ENCODE data around the gene AASDHPPT. TPM values are rescaled to one million over a fixed set of nuclear protein-coding genes. Genes with fewer than 3 reads are reported as not detected.

AASDHPPT gene
- total RNA-seq, 1 experiment from 2014 or later, result 47.1 TPM

DNA sequence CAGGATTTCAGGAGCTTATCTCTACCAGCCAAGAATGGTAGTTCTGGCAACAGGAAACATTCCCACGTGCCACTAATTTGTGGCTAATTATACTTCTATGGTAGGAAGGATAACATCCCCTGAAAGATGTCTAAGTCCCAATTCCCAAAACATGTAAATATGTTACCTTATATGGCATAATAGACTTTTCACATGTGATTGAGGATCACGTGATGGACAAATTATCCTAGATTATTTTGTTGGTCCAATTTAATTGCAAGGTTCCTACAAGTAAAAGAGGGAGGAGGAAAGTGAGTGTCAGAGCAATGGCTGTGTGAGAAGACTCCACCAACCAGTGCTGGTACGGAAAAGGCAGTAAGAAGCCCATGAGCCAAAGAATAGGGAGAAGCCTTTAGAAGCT is 45.5 kb upstream of the AASDHPPT start:
- Mint-ChIP-seq H3K4me3 (no peak overlapping the region), H3K4me1 (peaks cover 3 to 6% of the 10 kb centered on the region in 2 experiments; a peak in 3 of 4 replicates), H3K27ac (no peak overlapping the region), H3K9me3 (peaks cover 2 to 3% of the 10 kb centered on the region in 2 experiments; a peak in 3 of 5 replicates), H3K36me3 (ENCODE audit: insufficient read depth in 1 of 3, low read depth in 3 of 3) (no peaks in the 10 kb centered on the region; a peak in 1 of 7 replicates), H3K27me3 (ENCODE audit: low read depth) (no peaks in the 10 kb centered on the region)
- H2AFZ ChIP-seq (ENCODE audit: low read length), result no peak overlapping the region
- H3K79me2 ChIP-seq (ENCODE audit: insufficient read depth, low read length), result no peaks in the 10 kb centered on the region
- H3K23me2 ChIP-seq (ENCODE audit: insufficient read length, low read depth, low read length, poor library complexity, severe bottlenecking), result no peaks in the 10 kb centered on the region
- no peak overlapping the region for H3K27ac ChIP-seq (ENCODE audit: insufficient read length, low read depth, low read length)
- H3K27me3 ChIP-seq (ENCODE audit: insufficient read depth, low read length), result no peaks in the 10 kb centered on the region
- no peak overlapping the region for H2BK12ac ChIP-seq (ENCODE audit: insufficient read length, low read depth, low read length)
- H4K5ac ChIP-seq (ENCODE audit: insufficient read length, low read depth, low read length), result no peak overlapping the region
- no peak overlapping the region for H4K8ac ChIP-seq (replicated peaks; ENCODE audit: insufficient read length, low read depth, low read length)
- H2BK15ac ChIP-seq (ENCODE audit: low read depth, low read length), result no peak overlapping the region
- no peaks in the 10 kb centered on the region for H3K79me1 ChIP-seq (ENCODE audit: insufficient read depth, low read depth, low read length, poor library complexity, severe bottlenecking)
- TF ChIP-seq, protein P1, sequence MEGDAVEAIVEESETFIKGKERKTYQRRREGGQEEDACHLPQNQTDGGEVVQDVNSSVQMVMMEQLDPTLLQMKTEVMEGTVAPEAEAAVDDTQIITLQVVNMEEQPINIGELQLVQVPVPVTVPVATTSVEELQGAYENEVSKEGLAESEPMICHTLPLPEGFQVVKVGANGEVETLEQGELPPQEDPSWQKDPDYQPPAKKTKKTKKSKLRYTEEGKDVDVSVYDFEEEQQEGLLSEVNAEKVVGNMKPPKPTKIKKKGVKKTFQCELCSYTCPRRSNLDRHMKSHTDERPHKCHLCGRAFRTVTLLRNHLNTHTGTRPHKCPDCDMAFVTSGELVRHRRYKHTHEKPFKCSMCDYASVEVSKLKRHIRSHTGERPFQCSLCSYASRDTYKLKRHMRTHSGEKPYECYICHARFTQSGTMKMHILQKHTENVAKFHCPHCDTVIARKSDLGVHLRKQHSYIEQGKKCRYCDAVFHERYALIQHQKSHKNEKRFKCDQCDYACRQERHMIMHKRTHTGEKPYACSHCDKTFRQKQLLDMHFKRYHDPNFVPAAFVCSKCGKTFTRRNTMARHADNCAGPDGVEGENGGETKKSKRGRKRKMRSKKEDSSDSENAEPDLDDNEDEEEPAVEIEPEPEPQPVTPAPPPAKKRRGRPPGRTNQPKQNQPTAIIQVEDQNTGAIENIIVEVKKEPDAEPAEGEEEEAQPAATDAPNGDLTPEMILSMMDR (conservative IDR thresholded peaks at IDR 0.05), result no peak
- H2BK5ac ChIP-seq (ENCODE audit: insufficient read length, low read length), result no peak overlapping the region
- no peak overlapping the region for H3K9ac ChIP-seq (ENCODE audit: extremely low read depth, insufficient read length, low read length)
- H3K4ac ChIP-seq (ENCODE audit: low read depth, low read length), result no peak overlapping the region
- H2BK120ac ChIP-seq (ENCODE audit: low read depth, low read length, poor library complexity, severe bottlenecking), result no peak overlapping the region
- H3K23ac ChIP-seq (ENCODE audit: insufficient read length, low read depth, low read length), result no peak overlapping the region
- H3K9me3 ChIP-seq (ENCODE audit: control insufficient read depth, low read depth, low read length), result no peaks in the 10 kb centered on the region
- no peaks in the 10 kb centered on the region for H3K4me1 ChIP-seq (ENCODE audit: insufficient read depth, low read length)
- H4K20me1 ChIP-seq (ENCODE audit: control insufficient read depth, insufficient read depth, insufficient read length), result no peaks in the 10 kb centered on the region
- no peak overlapping the region for H3K18ac ChIP-seq (ENCODE audit: insufficient read length, low read depth, low read length)
- no peak overlapping the region for H4K91ac ChIP-seq (ENCODE audit: insufficient read length, low read depth, low read length)
- H3K14ac ChIP-seq (ENCODE audit: insufficient read depth, low read length), result no peak overlapping the region
- H3K4me2 ChIP-seq (ENCODE audit: insufficient read depth, insufficient read length, low read length), result no peak overlapping the region
- no CpG with 5 or more reads among the region's 3 CpGs for whole genome bisulfite sequencing (ENCODE audit: extremely low coverage, insufficient read length, low lambda C conversion rate)
- no peak overlapping the region for H2BK20ac ChIP-seq (ENCODE audit: low read depth, low read length, poor library complexity, severe bottlenecking)
- no peak for DNase-seq
- H3K56ac ChIP-seq (ENCODE audit: insufficient read length, low read depth, low read length), result no peak overlapping the region
- H3T11ph ChIP-seq (ENCODE audit: low read length), result no peak overlapping the region
- no peak overlapping the region for H2AK5ac ChIP-seq (ENCODE audit: insufficient read length, low read length)
